SK-N-DZ (cell line): ENCODE measurements around the gene RASSF10.
"Not testable (repeated sequence)": the region's sequence is repeated elsewhere in the genome, so short reads cannot be mapped to it uniquely, and the experiment has no call there.

Experiments used
- DNase-seq: peaks from one replicate; pipeline ENCODE4 v3.0.0-alpha.2; 2015; ENCODE audit warnings: low spot score

Gene RASSF10

GRCh38 chr11:13023423-13023822, 14.3 kb downstream of the RASSF10 start:
- no peak for DNase-seq

GRCh38 chr11:13026722-13027121, 17.6 kb downstream of the RASSF10 start:
- DNase-seq = no peak

GRCh38 chr11:13028322-13028721, 19.2 kb downstream of the RASSF10 start:
- DNase-seq = no peak

- DNase-seq = no peak
Measured at GRCh38 chr11:13029872-13030271, 20.8 kb downstream of the RASSF10 start.

GRCh38 chr11:13030857-13031256, 21.7 kb downstream of the RASSF10 start:
- DNase-seq = no peak

- DNase-seq = no peak
Measured at GRCh38 chr11:13031349-13031748, 22.2 kb downstream of the RASSF10 start.

GRCh38 chr11:13033760-13034533, 24.8 kb downstream of the RASSF10 start:
- peak; percentile 34 for DNase-seq

- DNase-seq = no peak
Measured at GRCh38 chr11:13035711-13036110, 26.6 kb downstream of the RASSF10 start.

- no peak for DNase-seq
Measured at GRCh38 chr11:13036235-13036634, 27.1 kb downstream of the RASSF10 start.

GRCh38 chr11:13038366-13038765, 29.2 kb downstream of the RASSF10 start:
- no peak for DNase-seq

GRCh38 chr11:13039126-13039525, 30.0 kb downstream of the RASSF10 start:
- DNase-seq = no peak

GRCh38 chr11:13040969-13041561, 31.9 kb downstream of the RASSF10 start:
- DNase-seq = peak; percentile 20

- DNase-seq = no peak
Measured at GRCh38 chr11:13042873-13043342, 33.8 kb downstream of the RASSF10 start.

- DNase-seq = no peak
Measured at GRCh38 chr11:13043912-13044628, 35.0 kb downstream of the RASSF10 start.

- not testable (repeated sequence) for DNase-seq
Measured at GRCh38 chr11:13045089-13045488, 36.0 kb downstream of the RASSF10 start.

- DNase-seq = no peak
Measured at GRCh38 chr11:13045734-13046133, 36.6 kb downstream of the RASSF10 start.

GRCh38 chr11:13046637-13047570, 37.8 kb downstream of the RASSF10 start:
- DNase-seq = no peak

GRCh38 chr11:13047884-13048283, 38.8 kb downstream of the RASSF10 start:
- no peak for DNase-seq

GRCh38 chr11:13051257-13051656, 42.1 kb downstream of the RASSF10 start:
- DNase-seq = no peak

- no peak for DNase-seq
Measured at GRCh38 chr11:13052130-13052571, 43.0 kb downstream of the RASSF10 start.

- DNase-seq = no peak
Measured at GRCh38 chr11:13053255-13053917, 44.3 kb downstream of the RASSF10 start.
